ENCODE results near the gene OR4K2.

Gene OR4K2

GRCh38 chr14:19917243-19917642 lies 42.3 kb downstream of the OR4K2 start:
- in situ Hi-C loops (cut with HindIII; ENCODE audit: low sequenced_read_pairs), result no loop called here
- TF ChIP-seq, protein P1, sequence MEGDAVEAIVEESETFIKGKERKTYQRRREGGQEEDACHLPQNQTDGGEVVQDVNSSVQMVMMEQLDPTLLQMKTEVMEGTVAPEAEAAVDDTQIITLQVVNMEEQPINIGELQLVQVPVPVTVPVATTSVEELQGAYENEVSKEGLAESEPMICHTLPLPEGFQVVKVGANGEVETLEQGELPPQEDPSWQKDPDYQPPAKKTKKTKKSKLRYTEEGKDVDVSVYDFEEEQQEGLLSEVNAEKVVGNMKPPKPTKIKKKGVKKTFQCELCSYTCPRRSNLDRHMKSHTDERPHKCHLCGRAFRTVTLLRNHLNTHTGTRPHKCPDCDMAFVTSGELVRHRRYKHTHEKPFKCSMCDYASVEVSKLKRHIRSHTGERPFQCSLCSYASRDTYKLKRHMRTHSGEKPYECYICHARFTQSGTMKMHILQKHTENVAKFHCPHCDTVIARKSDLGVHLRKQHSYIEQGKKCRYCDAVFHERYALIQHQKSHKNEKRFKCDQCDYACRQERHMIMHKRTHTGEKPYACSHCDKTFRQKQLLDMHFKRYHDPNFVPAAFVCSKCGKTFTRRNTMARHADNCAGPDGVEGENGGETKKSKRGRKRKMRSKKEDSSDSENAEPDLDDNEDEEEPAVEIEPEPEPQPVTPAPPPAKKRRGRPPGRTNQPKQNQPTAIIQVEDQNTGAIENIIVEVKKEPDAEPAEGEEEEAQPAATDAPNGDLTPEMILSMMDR (IDR thresholded peaks at IDR 0.05; ENCODE audit: low read depth, low read length, missing control alignments), result no peak
- DNase-seq (ENCODE audit: low read depth), result no peak
- H3K4me3 ChIP-seq (ENCODE audit: low read depth, low read length), result no peak overlapping the region

DNA sequence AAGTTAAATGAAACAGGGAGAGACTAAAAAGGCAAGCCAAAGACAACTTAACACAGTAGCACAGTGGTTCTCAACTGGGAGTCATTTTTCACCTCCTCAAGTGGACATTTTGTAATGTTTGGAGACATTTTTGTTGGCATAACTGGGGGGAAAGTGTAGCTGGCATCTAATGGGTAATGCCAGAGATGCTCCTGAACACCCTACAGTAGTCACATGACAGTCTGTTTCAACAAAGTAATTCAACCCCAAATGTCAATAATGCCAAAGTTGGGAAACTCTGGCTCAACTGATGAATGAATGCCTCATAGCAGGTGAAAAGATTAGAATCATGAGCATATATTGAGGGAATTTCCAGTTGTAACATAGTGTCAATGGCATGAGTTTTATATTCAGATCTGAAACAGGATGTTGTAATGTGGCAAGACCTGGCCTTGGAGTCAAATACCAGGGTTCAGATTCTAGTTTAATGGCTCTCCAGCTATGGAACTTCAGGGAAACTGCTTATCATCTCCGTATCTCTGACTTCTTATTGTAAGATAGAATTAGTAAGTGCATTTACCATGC lies 43.1 kb downstream of the OR4K2 start:
- no peak for DNase-seq (ENCODE audit: low read depth)
- TF ChIP-seq, protein P1 (IDR thresholded peaks at IDR 0.05; ENCODE audit: low read depth, low read length, missing control alignments), result no peak
- in situ Hi-C loops (cut with HindIII; ENCODE audit: low sequenced_read_pairs), result no loop called here
- H3K4me3 ChIP-seq (ENCODE audit: low read depth, low read length), result no peak overlapping the region

DNA sequence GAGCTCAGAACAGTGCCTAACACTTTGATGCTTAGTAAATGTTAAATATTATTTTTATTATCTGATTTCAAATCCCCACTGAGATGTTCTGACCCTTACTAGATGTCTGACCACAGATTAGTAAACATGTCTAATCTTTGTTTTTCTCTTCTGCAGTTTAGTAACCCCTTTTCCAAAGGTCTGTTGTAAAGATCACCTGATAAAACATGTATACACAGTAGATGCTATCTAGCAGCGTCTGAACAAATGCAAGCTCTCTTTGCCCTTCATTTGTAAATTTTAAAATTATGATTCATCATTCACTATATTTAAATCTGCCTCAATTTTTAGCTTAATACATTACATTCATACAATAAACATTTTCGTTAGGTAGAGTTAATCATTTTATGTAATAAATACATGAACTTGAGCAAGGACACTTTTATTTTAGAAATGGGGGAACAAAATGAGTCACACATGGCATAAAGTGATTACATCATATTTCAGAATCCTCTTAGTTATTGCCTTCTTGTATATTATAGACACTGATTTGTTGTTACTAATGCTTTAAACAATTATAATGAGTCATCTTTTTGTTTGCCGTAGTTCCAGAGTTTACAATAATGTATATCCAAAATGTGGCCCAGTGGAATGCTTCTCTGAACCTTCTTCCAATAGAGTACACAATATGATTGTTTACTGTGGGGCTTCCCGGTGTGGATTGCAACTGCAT lies 43.8 kb downstream of the OR4K2 start:
- in situ Hi-C loops (cut with HindIII; ENCODE audit: low sequenced_read_pairs), result no loop called here
- TF ChIP-seq, protein P1 (IDR thresholded peaks at IDR 0.05; ENCODE audit: low read depth, low read length, missing control alignments), result no peak
- no peak overlapping the region for H3K4me3 ChIP-seq (ENCODE audit: low read depth, low read length)
- no peak for DNase-seq (ENCODE audit: low read depth)

- no peak within 1 kb of the TSS for H3K4me3 ChIP-seq (ENCODE audit: low read depth, low read length)
- in situ Hi-C loops (cut with HindIII; ENCODE audit: low sequenced_read_pairs), result no loop called here
- no peak for DNase-seq (ENCODE audit: low read depth)
- TF ChIP-seq, protein P1 (IDR thresholded peaks at IDR 0.05; ENCODE audit: low read depth, low read length, missing control alignments), result no peak
Measured at GRCh38 chr14:19920021-19920657, 45.2 kb downstream of the OR4K2 start, which contains the start of gene OR4K5. Gene OR4K5, plus strand, starts transcription at chr14:19920607. Its CDS starts 0 bp downstream, at chr14:19920607.

DNA sequence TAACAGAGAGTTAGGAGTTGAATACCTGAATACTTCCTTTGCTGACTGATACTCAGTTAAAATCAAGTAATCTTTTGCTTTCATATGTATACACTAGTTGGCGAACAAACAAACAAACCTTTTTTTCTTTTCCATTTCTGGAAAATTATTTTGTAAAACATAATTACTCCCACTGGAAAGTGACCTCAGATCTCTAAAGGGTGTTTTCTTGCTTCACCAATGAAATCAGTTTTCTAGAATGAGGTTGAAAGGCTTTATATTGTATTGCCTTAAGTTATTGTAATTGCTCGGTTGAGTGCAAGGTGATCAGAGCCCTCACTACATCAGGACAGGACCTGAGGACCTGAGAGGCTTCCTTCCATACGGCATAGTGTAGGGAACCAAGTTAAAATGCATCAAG lies 55.7 kb downstream of the OR4K2 start, which contains the start of gene OR4K1:
Gene OR4K1, plus strand, starts transcription at position 301 of the 400 bp plus-strand sequence. CDS start 4,750 bp downstream, outside the sequence.
- in situ Hi-C loops (cut with HindIII; ENCODE audit: low sequenced_read_pairs), result no loop called here
- TF ChIP-seq, protein P1 (IDR thresholded peaks at IDR 0.05; ENCODE audit: low read depth, low read length, missing control alignments), result no peak
- H3K4me3 ChIP-seq (ENCODE audit: low read depth, low read length), result no peak within 1 kb of the TSS
- DNase-seq (ENCODE audit: low read depth), result no peak
